Measurements from ENCODE around the gene SURF6. TPM values are rescaled to one million over a fixed set of nuclear protein-coding genes. Genes with fewer than 3 reads are reported as not detected.

SURF6 gene
- total RNA-seq, 1 experiment from 2014 or later: 16.1 TPM

DNA sequence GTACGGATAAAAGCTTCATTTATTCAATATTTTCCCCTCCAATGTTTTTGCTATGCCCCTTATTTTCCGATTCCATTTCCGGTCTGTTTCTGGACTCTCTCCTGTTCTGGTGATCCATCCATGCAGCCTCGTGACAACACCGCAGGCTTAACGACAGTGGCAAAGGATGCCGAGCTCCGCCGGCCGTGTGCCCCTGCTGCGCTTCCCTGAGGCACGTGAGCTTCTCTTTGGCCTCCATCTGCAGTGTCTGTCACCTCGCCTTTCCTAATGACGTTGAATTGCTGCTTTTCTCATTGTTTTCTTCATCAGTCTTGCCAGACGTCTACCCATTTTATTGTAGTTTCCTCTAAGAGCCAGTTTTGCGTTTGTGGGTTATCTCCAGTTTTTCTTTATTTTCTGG is 28.7 kb downstream of the SURF6 start:
- Histone ChIP-seq H3K4me1 (ENCODE audit: control insufficient read depth, insufficient read depth, low read length) (no peaks in the 10 kb centered on the region), H3K9me3 (ENCODE audit: control insufficient read depth, insufficient read depth, low read depth, low read length) (no peaks in the 10 kb centered on the region), H3K27ac (ENCODE audit: low read length) (no peak overlapping the region), H3K36me3 (ENCODE audit: control insufficient read depth, insufficient read depth, low read length) (no peaks in the 10 kb centered on the region), H3K4me3 (ENCODE audit: low read depth in 2 of 2, low read length in 2 of 2) (no peak overlapping the region), H3K27me3 (ENCODE audit: control insufficient read depth, insufficient read depth, low read length) (no peaks in the 10 kb centered on the region)
- BruUV-seq (replicated peaks): no TSS peak
- TF ChIP-seq, protein P1, sequence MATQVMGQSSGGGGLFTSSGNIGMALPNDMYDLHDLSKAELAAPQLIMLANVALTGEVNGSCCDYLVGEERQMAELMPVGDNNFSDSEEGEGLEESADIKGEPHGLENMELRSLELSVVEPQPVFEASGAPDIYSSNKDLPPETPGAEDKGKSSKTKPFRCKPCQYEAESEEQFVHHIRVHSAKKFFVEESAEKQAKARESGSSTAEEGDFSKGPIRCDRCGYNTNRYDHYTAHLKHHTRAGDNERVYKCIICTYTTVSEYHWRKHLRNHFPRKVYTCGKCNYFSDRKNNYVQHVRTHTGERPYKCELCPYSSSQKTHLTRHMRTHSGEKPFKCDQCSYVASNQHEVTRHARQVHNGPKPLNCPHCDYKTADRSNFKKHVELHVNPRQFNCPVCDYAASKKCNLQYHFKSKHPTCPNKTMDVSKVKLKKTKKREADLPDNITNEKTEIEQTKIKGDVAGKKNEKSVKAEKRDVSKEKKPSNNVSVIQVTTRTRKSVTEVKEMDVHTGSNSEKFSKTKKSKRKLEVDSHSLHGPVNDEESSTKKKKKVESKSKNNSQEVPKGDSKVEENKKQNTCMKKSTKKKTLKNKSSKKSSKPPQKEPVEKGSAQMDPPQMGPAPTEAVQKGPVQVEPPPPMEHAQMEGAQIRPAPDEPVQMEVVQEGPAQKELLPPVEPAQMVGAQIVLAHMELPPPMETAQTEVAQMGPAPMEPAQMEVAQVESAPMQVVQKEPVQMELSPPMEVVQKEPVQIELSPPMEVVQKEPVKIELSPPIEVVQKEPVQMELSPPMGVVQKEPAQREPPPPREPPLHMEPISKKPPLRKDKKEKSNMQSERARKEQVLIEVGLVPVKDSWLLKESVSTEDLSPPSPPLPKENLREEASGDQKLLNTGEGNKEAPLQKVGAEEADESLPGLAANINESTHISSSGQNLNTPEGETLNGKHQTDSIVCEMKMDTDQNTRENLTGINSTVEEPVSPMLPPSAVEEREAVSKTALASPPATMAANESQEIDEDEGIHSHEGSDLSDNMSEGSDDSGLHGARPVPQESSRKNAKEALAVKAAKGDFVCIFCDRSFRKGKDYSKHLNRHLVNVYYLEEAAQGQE (IDR thresholded peaks at IDR 0.05; ENCODE audit: insufficient read depth in 1 of 2, low read depth in 2 of 2, low read length in 1 of 2): no peak
- TF ChIP-seq TCF7L2 (IDR thresholded peaks at IDR 0.05; ENCODE audit: low read depth, low read length) (no peak), SIN3A (IDR thresholded peaks at IDR 0.05; ENCODE audit: borderline replicate concordance, insufficient read depth, low read depth, low read length) (no peak), CTCF (IDR thresholded peaks at IDR 0.05) (no peak), POLR2AphosphoS5 (IDR thresholded peaks at IDR 0.05; ENCODE audit: low read depth, low read length) (no peak)
- intact Hi-C loops (cut with micrococcal nuclease; ENCODE audit: unreplicated experiment) (no loop called here), in situ Hi-C loops (cut with HindIII; ENCODE audit: low pct_unique_long_range_greater_than_20kb, low sequenced_read_pairs) (no loop called here)
- ATAC-seq: no peak
- CTCF ChIA-PET: no interaction called here
- POLR2A ChIA-PET: no interaction called here
- no peak for DNase-seq (ENCODE audit: low read depth, low spot score)

- Histone ChIP-seq H3K4me1 (ENCODE audit: control insufficient read depth, insufficient read depth, low read length) (no peaks in the 10 kb centered on the region), H3K36me3 (ENCODE audit: control insufficient read depth, insufficient read depth, low read length) (no peaks in the 10 kb centered on the region), H3K27me3 (ENCODE audit: control insufficient read depth, insufficient read depth, low read length) (no peaks in the 10 kb centered on the region), H3K4me3 (ENCODE audit: low read depth in 2 of 2, low read length in 2 of 2) (no peak overlapping the region), H3K27ac (ENCODE audit: low read length) (no peak overlapping the region), H3K9me3 (ENCODE audit: control insufficient read depth, insufficient read depth, low read depth, low read length) (no peaks in the 10 kb centered on the region)
- POLR2A ChIA-PET: interaction anchor here (0.7 kb wide), 1 partner anchor 372 kb away, joined by 3 read pairs; no protein-coding TSS in a partner anchor
- CTCF ChIA-PET: no interaction called here
- ATAC-seq: no peak
- TF ChIP-seq, protein P1 (IDR thresholded peaks at IDR 0.05; ENCODE audit: insufficient read depth in 1 of 2, low read depth in 2 of 2, low read length in 1 of 2): no peak
- TF ChIP-seq CTCF (IDR thresholded peaks at IDR 0.05) (no peak), TCF7L2 (IDR thresholded peaks at IDR 0.05; ENCODE audit: low read depth, low read length) (no peak), POLR2AphosphoS5 (IDR thresholded peaks at IDR 0.05; ENCODE audit: low read depth, low read length) (no peak), SIN3A (IDR thresholded peaks at IDR 0.05; ENCODE audit: borderline replicate concordance, insufficient read depth, low read depth, low read length) (no peak)
- intact Hi-C loops (cut with micrococcal nuclease; ENCODE audit: unreplicated experiment): no loop called here
- BruUV-seq (replicated peaks): no TSS peak
- in situ Hi-C loops (cut with HindIII; ENCODE audit: low pct_unique_long_range_greater_than_20kb, low sequenced_read_pairs): no loop called here
- no peak for DNase-seq (ENCODE audit: low read depth, low spot score)
Measured at GRCh38 chr9:133306242-133307204, 29.5 kb downstream of the SURF6 start.
